C4-2B (cell line): Measurements from ENCODE around the gene FAM193B.

Experiments
- ZFX ChIP-seq: fragments of 450-650 bp; IDR thresholded peaks from 2 replicates; pipeline ENCODE4 v1.6.1; 2017
- TF ChIP-seq, protein P1 (sequence below): fragments of 450-650 bp; conservative IDR thresholded peaks from 2 replicates; pipeline ENCODE4 v1.5.1; 2017; ENCODE audit warnings: mild to moderate bottlenecking

- TF ChIP-seq, protein P1, sequence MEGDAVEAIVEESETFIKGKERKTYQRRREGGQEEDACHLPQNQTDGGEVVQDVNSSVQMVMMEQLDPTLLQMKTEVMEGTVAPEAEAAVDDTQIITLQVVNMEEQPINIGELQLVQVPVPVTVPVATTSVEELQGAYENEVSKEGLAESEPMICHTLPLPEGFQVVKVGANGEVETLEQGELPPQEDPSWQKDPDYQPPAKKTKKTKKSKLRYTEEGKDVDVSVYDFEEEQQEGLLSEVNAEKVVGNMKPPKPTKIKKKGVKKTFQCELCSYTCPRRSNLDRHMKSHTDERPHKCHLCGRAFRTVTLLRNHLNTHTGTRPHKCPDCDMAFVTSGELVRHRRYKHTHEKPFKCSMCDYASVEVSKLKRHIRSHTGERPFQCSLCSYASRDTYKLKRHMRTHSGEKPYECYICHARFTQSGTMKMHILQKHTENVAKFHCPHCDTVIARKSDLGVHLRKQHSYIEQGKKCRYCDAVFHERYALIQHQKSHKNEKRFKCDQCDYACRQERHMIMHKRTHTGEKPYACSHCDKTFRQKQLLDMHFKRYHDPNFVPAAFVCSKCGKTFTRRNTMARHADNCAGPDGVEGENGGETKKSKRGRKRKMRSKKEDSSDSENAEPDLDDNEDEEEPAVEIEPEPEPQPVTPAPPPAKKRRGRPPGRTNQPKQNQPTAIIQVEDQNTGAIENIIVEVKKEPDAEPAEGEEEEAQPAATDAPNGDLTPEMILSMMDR: no peak; the same call in 1 of the 2 replicates
- TF ChIP-seq ZFX: no peak
These were observed 58.2 kb downstream of the FAM193B start for GRCh38 chr5:177496070-177496726.
